Lung (tissue), 12 donors: ENCODE measurements around the gene HOXB13. TPM values are rescaled to one million over a fixed set of nuclear protein-coding genes. Genes with fewer than 3 reads are reported as not detected.

Experiments
- ATAC-seq: fragments of 200-7000 bp; cut with Tn5 transposase; one replicate; pipeline ENCODE4 v1.9.1; 2020; ENCODE audit warnings: moderate number of reproducible peaks; ENCODE audit not compliant: insufficient read depth, low FRiP score
- DNase-seq, 3 donors: peaks; one replicate each; pipeline ENCODE4 v3.0.0-alpha.2; 2013 to 2017
- H3K27ac ChIP-seq, 2 donors: one replicate each; pipeline ENCODE4 v1.5.1; 2013; ENCODE audit warnings: mild to moderate bottlenecking in 2 of 2, moderate library complexity in 2 of 2, control low read depth in 1 of 2, inconsistent platforms in 1 of 2, low read depth in 1 of 2, low read length in 1 of 2
- H3K27me3 ChIP-seq, 3 donors: one replicate each; pipeline ENCODE4 v1.5.1; 2013; ENCODE audit warnings: low read length in 2 of 3; ENCODE audit not compliant: control insufficient read depth in 3 of 3, insufficient read depth in 3 of 3
- H3K36me3 ChIP-seq, 4 donors: one replicate each; pipeline ENCODE4 v1.5.1; 2013; ENCODE audit warnings: low read length in 4 of 4, mild to moderate bottlenecking in 1 of 4, moderate library complexity in 1 of 4; ENCODE audit not compliant: control insufficient read depth in 4 of 4, insufficient read depth in 4 of 4
- H3K4me1 ChIP-seq, 5 donors: one replicate each; pipeline ENCODE4 v1.5.1; 2013; ENCODE audit warnings: low read length in 5 of 5, mild to moderate bottlenecking in 2 of 5, moderate library complexity in 1 of 5; ENCODE audit not compliant: control insufficient read depth in 5 of 5, insufficient read depth in 5 of 5
- H3K4me3 ChIP-seq: one replicate; pipeline ENCODE4 v1.5.1; 2013; ENCODE audit warnings: mild to moderate bottlenecking, control low read depth, moderate library complexity
- H3K9ac ChIP-seq, 2 donors: one replicate each; pipeline ENCODE4 v1.5.1; 2013; ENCODE audit warnings: low read length in 2 of 2, control low read depth in 1 of 2; ENCODE audit not compliant: insufficient read depth in 1 of 2
- H3K9me3 ChIP-seq, 4 donors: one replicate each; pipeline ENCODE4 v1.5.1; 2013; ENCODE audit warnings: low read length in 3 of 4, mild to moderate bottlenecking in 1 of 4, moderate library complexity in 1 of 4; ENCODE audit not compliant: control insufficient read depth in 4 of 4, insufficient read depth in 3 of 4
- WGBS, 2 donors: extraction: QIAGEN DNeasy Blood & Tissue Kit; methylation state at CpG; one replicate each; pipeline ENCODE4 v1.1.7; 2013; 5-methylcytosine and 5-hydroxymethylcytosine counted together
- polyA plus RNA-seq, 2 donors: library from polyadenylated mRNA; stranded (reverse); fragments of 200-250 nt; gene quantifications; one replicate each; pipeline ENCODE4 v1.2.1, GENCODE V29; 2013
- total RNA-seq, 2 donors: library from RNA; depleted of rRNA in 1 of 2; stranded (reverse); fragments of >200 nt in 1 of 2; gene quantifications; one replicate each; pipeline ENCODE4 v1.2.1, GENCODE V29; 2014 to 2021
- TF ChIP-seq, protein P1 (sequence below): IDR thresholded peaks from 2 replicates; pipeline ENCODE4 v1.5.1; 2012; ENCODE audit warnings: mild to moderate bottlenecking; ENCODE audit errors: control extremely low read depth, extremely low read depth
- donor health status: control.
- donor health status: control.
- donor health status: Bipolar disorder and iron deficiency.
- donor health status: healthy.
- donor health status: DM: yes; HTN: yes; CAD: no.

Gene HOXB13
- total and polyA plus RNA-seq, 4 donors, result not detected

DNA sequence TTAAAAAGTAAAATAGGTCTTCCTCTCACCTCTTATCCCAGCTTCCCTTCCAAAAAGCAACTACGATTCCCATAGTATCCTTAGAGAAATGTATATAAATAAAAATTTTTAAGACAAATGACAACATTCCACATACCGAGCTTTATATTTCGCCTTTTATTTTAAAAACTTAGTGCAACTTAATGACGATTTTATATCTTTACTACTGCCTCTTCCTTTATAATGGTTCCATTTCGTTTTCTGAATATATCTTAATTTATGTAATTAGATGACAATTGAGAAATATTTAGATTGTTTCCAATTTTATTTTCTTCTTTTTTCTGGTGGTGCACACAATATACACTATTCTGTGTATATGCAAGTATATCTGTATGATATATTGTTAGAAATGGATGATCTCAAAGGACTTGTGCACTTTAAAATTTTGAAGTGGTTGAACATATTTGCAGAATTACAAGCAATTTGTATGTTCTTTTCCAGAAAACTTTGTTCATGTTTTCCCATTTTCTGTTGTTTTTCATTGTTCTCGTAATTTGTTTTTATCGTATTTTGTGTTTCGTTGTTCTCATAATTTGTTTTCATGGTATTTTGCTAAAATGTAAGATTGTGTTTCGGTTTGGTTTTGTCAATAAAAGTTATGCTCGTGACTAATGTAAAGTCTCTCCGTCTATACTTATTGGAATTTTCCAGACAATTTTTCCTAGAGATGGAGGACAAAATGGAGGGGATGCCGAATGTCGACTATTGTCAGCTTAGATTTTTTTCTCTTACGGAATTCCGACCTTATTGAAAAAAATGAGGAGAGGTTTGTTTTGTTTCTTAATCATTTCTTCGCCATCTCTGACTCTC is 20.4 kb upstream of the HOXB13 start:
- WGBS, 2 donors, result 25 to 28% methylated on average over 16 of the region's 16 CpGs
- Histone ChIP-seq H3K4me3 (no peak overlapping the region), H3K36me3 (no peaks in the 10 kb centered on the region), H3K27me3 (peaks cover 22 to 100% (median 97%) of the 10 kb centered on the region in 3 donors), H3K9ac (no peak overlapping the region), H3K4me1 (no peaks in the 10 kb centered on the region), H3K27ac (no peak overlapping the region), H3K9me3 (peaks cover 0 to 12% (median 0%) of the 10 kb centered on the region in 4 donors)
- TF ChIP-seq, protein P1, sequence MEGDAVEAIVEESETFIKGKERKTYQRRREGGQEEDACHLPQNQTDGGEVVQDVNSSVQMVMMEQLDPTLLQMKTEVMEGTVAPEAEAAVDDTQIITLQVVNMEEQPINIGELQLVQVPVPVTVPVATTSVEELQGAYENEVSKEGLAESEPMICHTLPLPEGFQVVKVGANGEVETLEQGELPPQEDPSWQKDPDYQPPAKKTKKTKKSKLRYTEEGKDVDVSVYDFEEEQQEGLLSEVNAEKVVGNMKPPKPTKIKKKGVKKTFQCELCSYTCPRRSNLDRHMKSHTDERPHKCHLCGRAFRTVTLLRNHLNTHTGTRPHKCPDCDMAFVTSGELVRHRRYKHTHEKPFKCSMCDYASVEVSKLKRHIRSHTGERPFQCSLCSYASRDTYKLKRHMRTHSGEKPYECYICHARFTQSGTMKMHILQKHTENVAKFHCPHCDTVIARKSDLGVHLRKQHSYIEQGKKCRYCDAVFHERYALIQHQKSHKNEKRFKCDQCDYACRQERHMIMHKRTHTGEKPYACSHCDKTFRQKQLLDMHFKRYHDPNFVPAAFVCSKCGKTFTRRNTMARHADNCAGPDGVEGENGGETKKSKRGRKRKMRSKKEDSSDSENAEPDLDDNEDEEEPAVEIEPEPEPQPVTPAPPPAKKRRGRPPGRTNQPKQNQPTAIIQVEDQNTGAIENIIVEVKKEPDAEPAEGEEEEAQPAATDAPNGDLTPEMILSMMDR, result no peak
- no peak for ATAC-seq
- DNase-seq, result peak in 2 of 3 donors; percentile 19 to 58

DNA sequence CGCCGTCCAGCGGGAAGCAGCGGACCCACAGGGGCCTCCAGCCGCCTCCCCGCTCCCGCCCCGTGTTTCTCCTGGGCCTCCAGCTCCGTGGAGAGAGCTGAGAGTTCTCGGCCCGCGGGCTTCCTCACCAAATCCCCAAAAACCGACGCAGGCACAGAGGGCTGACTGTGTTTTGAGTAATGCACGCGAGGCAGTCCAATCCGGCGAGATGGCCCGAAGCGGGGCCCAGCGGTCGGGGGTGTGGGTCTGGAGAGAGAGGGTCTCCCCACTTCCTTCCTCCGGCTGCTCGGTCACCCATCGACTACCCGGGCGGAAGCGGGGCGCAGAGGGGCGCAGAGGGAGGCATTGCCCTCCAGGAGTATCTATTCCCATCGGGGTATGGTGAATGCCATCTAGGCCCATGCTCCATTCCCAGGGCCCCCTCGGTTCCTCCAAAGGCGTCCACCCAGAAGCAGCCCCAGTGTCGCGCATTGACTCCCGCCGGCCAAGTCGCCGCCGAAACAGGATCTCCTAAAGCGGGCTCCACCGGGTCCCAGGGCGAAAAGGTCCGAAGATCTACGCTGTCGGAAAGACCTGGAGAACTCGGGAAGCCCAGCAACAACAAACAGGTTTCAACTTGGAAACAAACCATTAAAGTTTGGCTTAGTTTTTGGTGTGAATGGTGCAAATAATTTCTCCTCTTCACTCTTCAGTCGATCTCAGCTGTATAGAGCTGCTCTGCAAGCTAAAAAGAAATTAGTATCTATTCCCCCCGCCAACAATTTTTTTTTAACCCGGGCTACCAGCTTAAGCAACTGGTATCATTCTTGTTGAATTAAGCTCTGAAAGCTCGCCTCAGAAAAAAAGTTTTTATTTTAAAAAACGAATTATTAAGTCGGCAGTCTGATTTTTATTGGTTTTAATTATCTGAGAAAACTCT is 19.2 kb upstream of the HOXB13 start:
- Histone ChIP-seq H3K9me3 (peaks cover 0 to 12% (median 0%) of the 10 kb centered on the region in 4 donors), H3K9ac (no peak overlapping the region), H3K27ac (no peak overlapping the region), H3K4me1 (no peaks in the 10 kb centered on the region), H3K36me3 (no peaks in the 10 kb centered on the region), H3K4me3 (no peak overlapping the region), H3K27me3 (peaks cover 22 to 99% (median 97%) of the 10 kb centered on the region in 3 donors)
- DNase-seq (peak in 1 of 3 donors; percentile 40), ATAC-seq (no peak)
- WGBS, 2 donors, result 4 to 10% methylated on average over 48 to 53 of the region's 53 CpGs
- TF ChIP-seq, protein P1, result no peak

DNA sequence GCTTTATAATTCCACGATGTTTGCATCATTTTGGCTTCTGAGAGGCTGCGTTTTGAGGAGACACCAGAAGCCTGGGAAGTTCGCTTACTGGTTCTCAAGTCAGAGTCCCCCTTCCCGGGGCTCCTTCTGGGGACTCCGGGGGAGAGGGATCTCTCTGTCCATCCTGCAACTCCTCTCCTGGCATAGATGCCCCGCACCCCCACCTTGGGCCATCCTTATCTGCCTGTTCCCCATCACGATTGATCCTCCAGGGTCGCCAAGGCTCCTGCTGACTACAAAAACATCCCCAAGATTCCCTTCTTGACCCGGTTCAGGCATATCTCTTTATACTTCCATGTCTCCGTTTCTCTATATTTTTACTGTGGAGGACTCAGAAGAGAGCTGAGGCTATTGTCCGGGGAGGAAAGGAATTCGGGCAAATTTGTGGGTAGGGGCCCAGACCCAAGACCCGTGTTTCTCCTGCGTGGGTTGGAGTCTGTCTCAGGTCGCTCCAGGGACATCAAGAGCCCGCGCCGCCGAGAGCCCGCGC is 18.4 kb upstream of the HOXB13 start:
- 5 to 6% methylated on average over 21 of the region's 21 CpGs for WGBS, 2 donors
- DNase-seq (no peak), ATAC-seq (no peak)
- Histone ChIP-seq H3K27ac (no peak overlapping the region), H3K27me3 (peaks cover 22 to 99% (median 98%) of the 10 kb centered on the region in 3 donors), H3K9me3 (peaks cover 0 to 11% (median 0%) of the 10 kb centered on the region in 4 donors), H3K4me1 (no peaks in the 10 kb centered on the region), H3K4me3 (no peak overlapping the region), H3K9ac (no peak overlapping the region), H3K36me3 (no peaks in the 10 kb centered on the region)
- TF ChIP-seq, protein P1, result no peak
